ENCODE results near the gene PRM2. TPM values are rescaled to one million over a fixed set of nuclear protein-coding genes. Genes with fewer than 3 reads are reported as not detected.

The PRM2 gene
- not detected for polyA plus RNA-seq (2012; ENCODE audit: insufficient read depth, insufficient read length, low read depth)

- Histone ChIP-seq H3K4me3 (ENCODE audit: low read depth, low read length) (no peak within 1 kb of the TSS), H3K4me1 (no peaks in the 10 kb centered on the region)
- TF ChIP-seq CTCF (IDR thresholded peaks at IDR 0.05; ENCODE audit: low read depth, low read length), result no peak
Measured at GRCh38 chr16:11276143-11276895, at the start of gene PRM2. TSS of gene PRM2 (minus strand) at chr16:11276480. CDS start at chr16:11276370, 110 bp downstream.

GRCh38 chr16:11325404-11326083, 49.3 kb upstream of the PRM2 start:
- no peak overlapping the region for H3K4me3 ChIP-seq (ENCODE audit: low read depth, low read length)
- no peaks in the 10 kb centered on the region for H3K36me3 ChIP-seq
- no peaks in the 10 kb centered on the region for H3K9me3 ChIP-seq
- DNase-seq, result no peak
- no peaks in the 10 kb centered on the region; the same call in 1 of the 2 replicates for H3K4me1 ChIP-seq
- no peak for TF ChIP-seq CTCF (IDR thresholded peaks at IDR 0.05; ENCODE audit: low read depth, low read length)
- no peaks in the 10 kb centered on the region for H3K27me3 ChIP-seq

More at GRCh38 chr16:11276143-11276895, at the start of gene PRM2:
- DNase-seq, result no peak
- H3K27me3 ChIP-seq, result no peaks in the 10 kb centered on the region
- H3K9me3 ChIP-seq, result no peaks in the 10 kb centered on the region
- H3K36me3 ChIP-seq, result no peaks in the 10 kb centered on the region

- H3K36me3 ChIP-seq, result no peaks in the 10 kb centered on the region
- no peak overlapping the region for H3K4me3 ChIP-seq (ENCODE audit: low read depth, low read length)
- no peaks in the 10 kb centered on the region for H3K27me3 ChIP-seq
- H3K4me1 ChIP-seq, result no peaks in the 10 kb centered on the region
- TF ChIP-seq CTCF (IDR thresholded peaks at IDR 0.05; ENCODE audit: low read depth, low read length), result no peak
- no peak for DNase-seq
- H3K9me3 ChIP-seq, result no peaks in the 10 kb centered on the region
Measured at GRCh38 chr16:11323551-11324336, 47.5 kb upstream of the PRM2 start.

- TF ChIP-seq CTCF (IDR thresholded peaks at IDR 0.05; ENCODE audit: low read depth, low read length), result no peak
- Histone ChIP-seq H3K27me3 (no peaks in the 10 kb centered on the region), H3K4me3 (ENCODE audit: low read depth, low read length) (no peak overlapping the region), H3K36me3 (no peaks in the 10 kb centered on the region), H3K9me3 (no peaks in the 10 kb centered on the region), H3K4me1 (no peaks in the 10 kb centered on the region)
- no peak for DNase-seq
Measured at GRCh38 chr16:11322823-11323222, 46.5 kb upstream of the PRM2 start.

- no peaks in the 10 kb centered on the region for H3K4me1 ChIP-seq
- no peak for TF ChIP-seq CTCF (IDR thresholded peaks at IDR 0.05; ENCODE audit: low read depth, low read length)
- no peaks in the 10 kb centered on the region for H3K36me3 ChIP-seq
- H3K9me3 ChIP-seq, result no peaks in the 10 kb centered on the region
- no peaks in the 10 kb centered on the region for H3K27me3 ChIP-seq
- no peak overlapping the region for H3K4me3 ChIP-seq (ENCODE audit: low read depth, low read length)
- DNase-seq, result no peak
Measured at GRCh38 chr16:11321662-11322061, 45.4 kb upstream of the PRM2 start.
